HFFc6 (cell line): Measurements from ENCODE around the gene ABCA7. TPM values are rescaled to one million over a fixed set of nuclear protein-coding genes. Genes with fewer than 3 reads are reported as not detected.

Experiments
- DNase-seq: peaks from one replicate; pipeline ENCODE4 v3.0.0-alpha.2; 2018
- H3K27ac Mint-ChIP-seq: 2 replicates; pipeline ENCODE4 v1.8.0; 2020; ENCODE audit warnings: mild to moderate bottlenecking, mixed read lengths
- H3K27me3 Mint-ChIP-seq: 2 replicates; pipeline ENCODE4 v1.8.0; 2021; ENCODE audit warnings: mild to moderate bottlenecking, moderate library complexity, mixed read lengths; ENCODE audit not compliant: insufficient read depth
- H3K36me3 Mint-ChIP-seq: 2 replicates; pipeline ENCODE4 v1.8.0; 2021; ENCODE audit warnings: low read depth, mixed read lengths
- H3K4me1 Mint-ChIP-seq: 2 replicates; pipeline ENCODE4 v1.8.0; 2020; ENCODE audit warnings: low read depth, mixed read lengths
- H3K4me3 Mint-ChIP-seq: 2 replicates; pipeline ENCODE4 v1.8.0; 2020; ENCODE audit warnings: mild to moderate bottlenecking, moderate library complexity, mixed read lengths
- H3K9me3 Mint-ChIP-seq: 2 replicates; pipeline ENCODE4 v1.8.0; 2020; ENCODE audit warnings: mild to moderate bottlenecking, mixed read lengths
- total RNA-seq, 6 experiments: library from RNA; stranded (reverse); fragmentation: NEBNext Ultra II Directional; extraction: Animal tissue kit (Norgen Biotek cat#: 25700); gene quantifications; 2 replicates in 1 of 6; 3 replicates in 5 of 6; pipeline ENCODE4 v1.2.3, GENCODE V29; 2021
- TF ChIP-seq, protein P1 (sequence below): fragments of 200-600 bp; sonication (generic); IDR thresholded peaks from 2 replicates; pipeline ENCODE4 v1.5.0; 2021; ENCODE audit warnings: antibody characterized with exemption, mild to moderate bottlenecking

Gene ABCA7
- total RNA-seq, 6 experiments from 2014 or later: 4.6 to 8.1 (median 6.6) TPM

DNA sequence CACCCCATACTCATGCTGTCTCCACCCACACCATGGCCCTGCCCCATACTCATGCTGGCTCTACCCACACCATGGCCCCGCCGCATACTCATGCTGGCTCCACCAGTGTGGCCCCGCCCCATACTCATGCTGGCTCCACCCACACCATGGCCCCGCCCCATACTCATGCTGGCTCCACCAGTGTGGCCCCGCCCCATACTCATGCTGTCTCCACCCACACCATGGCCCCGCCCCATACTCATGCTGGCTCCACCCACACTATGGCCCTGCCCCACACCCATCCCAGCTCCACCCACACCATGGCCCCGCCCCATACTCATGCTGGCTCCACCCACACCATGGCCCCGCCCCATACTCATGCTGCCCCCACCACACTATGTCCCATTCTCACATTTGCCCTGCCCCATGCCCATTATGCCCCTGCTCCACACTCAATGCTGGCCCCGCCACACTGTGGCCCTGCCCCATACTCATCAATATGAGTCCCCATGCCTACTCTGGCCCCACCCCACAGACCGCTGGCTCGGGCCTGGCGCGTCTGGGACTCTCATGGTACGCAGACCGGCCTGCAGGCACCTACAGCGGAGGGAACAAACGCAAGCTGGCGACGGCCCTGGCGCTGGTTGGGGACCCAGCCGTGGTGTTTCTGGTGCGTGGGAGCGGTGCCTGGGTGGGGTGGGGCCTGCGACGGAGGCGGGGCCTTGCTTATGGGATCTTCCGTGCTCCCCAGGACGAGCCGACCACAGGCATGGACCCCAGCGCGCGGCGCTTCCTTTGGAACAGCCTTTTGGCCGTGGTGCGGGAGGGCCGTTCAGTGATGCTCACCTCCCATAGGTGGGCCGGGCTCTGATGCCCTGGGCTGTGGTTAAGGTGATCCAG lies 23.4 kb downstream of the ABCA7 start:
- DNase-seq: peak; percentile 25
- peaks cover 5% of the 10 kb centered on the region for H3K27me3 Mint-ChIP-seq
- TF ChIP-seq, protein P1, sequence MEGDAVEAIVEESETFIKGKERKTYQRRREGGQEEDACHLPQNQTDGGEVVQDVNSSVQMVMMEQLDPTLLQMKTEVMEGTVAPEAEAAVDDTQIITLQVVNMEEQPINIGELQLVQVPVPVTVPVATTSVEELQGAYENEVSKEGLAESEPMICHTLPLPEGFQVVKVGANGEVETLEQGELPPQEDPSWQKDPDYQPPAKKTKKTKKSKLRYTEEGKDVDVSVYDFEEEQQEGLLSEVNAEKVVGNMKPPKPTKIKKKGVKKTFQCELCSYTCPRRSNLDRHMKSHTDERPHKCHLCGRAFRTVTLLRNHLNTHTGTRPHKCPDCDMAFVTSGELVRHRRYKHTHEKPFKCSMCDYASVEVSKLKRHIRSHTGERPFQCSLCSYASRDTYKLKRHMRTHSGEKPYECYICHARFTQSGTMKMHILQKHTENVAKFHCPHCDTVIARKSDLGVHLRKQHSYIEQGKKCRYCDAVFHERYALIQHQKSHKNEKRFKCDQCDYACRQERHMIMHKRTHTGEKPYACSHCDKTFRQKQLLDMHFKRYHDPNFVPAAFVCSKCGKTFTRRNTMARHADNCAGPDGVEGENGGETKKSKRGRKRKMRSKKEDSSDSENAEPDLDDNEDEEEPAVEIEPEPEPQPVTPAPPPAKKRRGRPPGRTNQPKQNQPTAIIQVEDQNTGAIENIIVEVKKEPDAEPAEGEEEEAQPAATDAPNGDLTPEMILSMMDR: no peak
- H3K36me3 Mint-ChIP-seq: no peaks in the 10 kb centered on the region; the same call in 1 of the 2 replicates
- H3K4me1 Mint-ChIP-seq: no peaks in the 10 kb centered on the region
- no peak overlapping the region for H3K4me3 Mint-ChIP-seq
- peaks cover 3% of the 10 kb centered on the region; the same call in 1 of the 2 replicates for H3K9me3 Mint-ChIP-seq
- H3K27ac Mint-ChIP-seq: no peak overlapping the region

DNA sequence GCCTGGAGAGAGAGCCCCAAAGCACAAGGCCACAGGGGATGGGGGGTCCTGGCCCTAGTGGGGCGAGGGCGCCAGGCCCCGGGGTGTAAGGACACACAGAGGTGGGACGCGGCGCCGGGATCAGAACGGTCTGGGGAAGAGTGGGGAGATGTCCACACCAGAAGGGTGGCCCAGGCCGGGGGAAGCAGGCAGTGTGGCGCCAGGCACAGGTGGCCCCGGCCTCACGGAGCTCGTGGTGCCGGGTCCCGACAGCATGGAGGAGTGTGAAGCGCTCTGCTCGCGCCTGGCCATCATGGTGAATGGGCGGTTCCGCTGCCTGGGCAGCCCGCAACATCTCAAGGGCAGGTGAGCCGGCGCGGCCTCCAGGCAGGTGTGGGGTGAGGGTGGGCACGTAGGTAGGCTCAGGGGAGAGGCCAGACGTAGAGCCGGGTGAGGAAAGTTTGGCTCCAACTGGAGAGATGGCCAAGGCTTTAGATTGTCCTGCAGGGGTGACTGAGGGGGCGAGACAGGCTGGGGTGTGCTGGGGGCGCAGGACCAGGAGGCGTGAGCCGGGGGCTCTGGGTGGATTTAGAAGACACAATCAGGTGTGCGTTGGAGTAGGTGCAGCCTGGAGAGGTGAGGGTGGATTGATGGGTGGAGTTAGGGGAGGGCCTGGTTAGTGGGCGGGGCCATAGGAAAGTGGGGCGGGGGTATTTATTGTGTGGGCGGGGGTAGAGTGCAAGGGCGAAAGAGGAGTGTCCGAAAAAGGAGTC lies 24.2 kb downstream of the ABCA7 start:
- TF ChIP-seq, protein P1: no peak
- Mint-ChIP-seq H3K27ac (no peak overlapping the region), H3K4me3 (no peak overlapping the region), H3K27me3 (peaks cover 9% of the 10 kb centered on the region), H3K36me3 (no peaks in the 10 kb centered on the region), H3K9me3 (no peaks in the 10 kb centered on the region), H3K4me1 (no peaks in the 10 kb centered on the region)
- DNase-seq: no peak

DNA sequence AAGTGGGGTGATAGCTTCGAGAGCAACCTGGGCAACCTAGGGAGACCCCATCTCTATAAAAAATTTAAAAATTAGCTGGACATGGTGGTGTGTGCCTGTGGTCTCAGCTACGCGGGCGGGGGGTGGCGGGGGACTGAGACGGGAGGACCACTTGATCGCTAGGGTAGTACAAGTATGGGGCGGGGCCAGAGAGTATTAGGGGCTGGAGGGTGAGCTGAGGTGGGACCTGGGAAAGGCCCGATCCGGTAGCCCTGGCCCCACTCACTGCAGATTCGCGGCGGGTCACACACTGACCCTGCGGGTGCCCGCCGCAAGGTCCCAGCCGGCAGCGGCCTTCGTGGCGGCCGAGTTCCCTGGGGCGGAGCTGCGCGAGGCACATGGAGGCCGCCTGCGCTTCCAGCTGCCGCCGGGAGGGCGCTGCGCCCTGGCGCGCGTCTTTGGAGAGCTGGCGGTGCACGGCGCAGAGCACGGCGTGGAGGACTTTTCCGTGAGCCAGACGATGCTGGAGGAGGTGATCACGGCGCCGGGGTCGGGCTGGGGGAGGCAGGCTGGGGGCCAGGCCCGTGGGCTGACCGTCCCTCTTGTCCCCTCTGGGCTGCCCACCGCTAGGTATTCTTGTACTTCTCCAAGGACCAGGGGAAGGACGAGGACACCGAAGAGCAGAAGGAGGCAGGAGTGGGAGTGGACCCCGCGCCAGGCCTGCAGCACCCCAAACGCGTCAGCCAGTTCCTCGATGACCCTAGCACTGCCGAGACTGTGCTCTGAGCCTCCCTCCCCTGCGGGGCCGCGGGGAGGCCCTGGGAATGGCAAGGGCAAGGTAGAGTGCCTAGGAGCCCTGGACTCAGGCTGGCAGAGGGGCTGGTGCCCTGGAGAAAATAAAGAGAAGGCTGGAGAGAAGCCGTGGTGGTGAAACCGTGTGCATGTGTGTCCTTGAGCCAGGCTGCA lies 25.0 kb downstream of the ABCA7 start:
- Mint-ChIP-seq H3K4me3 (no peak overlapping the region), H3K4me1 (no peaks in the 10 kb centered on the region), H3K9me3 (no peaks in the 10 kb centered on the region), H3K27ac (no peak overlapping the region), H3K36me3 (no peaks in the 10 kb centered on the region), H3K27me3 (peaks cover 9% of the 10 kb centered on the region)
- no peak for DNase-seq
- TF ChIP-seq, protein P1: peak; percentile 81

GRCh38 chr19:1065606-1066109 lies 25.8 kb downstream of the ABCA7 start:
- H3K4me3 Mint-ChIP-seq: no peak overlapping the region
- peaks cover 13% of the 10 kb centered on the region for H3K27me3 Mint-ChIP-seq
- H3K36me3 Mint-ChIP-seq: no peaks in the 10 kb centered on the region
- DNase-seq: no peak
- H3K9me3 Mint-ChIP-seq: no peaks in the 10 kb centered on the region
- no peak overlapping the region for H3K27ac Mint-ChIP-seq
- TF ChIP-seq, protein P1: no peak
- H3K4me1 Mint-ChIP-seq: no peaks in the 10 kb centered on the region

- H3K36me3 Mint-ChIP-seq: no peaks in the 10 kb centered on the region
- peaks cover 13% of the 10 kb centered on the region for H3K27me3 Mint-ChIP-seq
- no peak overlapping the region for H3K27ac Mint-ChIP-seq
- H3K4me3 Mint-ChIP-seq: no peak overlapping the region
- H3K4me1 Mint-ChIP-seq: no peaks in the 10 kb centered on the region
- TF ChIP-seq, protein P1: no peak
- DNase-seq: no peak
- no peaks in the 10 kb centered on the region for H3K9me3 Mint-ChIP-seq
These were observed 26.4 kb downstream of the ABCA7 start for GRCh38 chr19:1066251-1066747.
